ENCODE measurements around the gene ARHGAP9.

- TF ChIP-seq RFX5 (IDR thresholded peaks at IDR 0.05; ENCODE audit: low read length) = no peak
- TF ChIP-seq CTCF (IDR thresholded peaks at IDR 0.05) = no peak
- no peak for TF ChIP-seq EP300 (IDR thresholded peaks at IDR 0.05; ENCODE audit: borderline replicate concordance in 1 of 2, low read depth in 1 of 2, low read length in 1 of 2)
- no peak for TF ChIP-seq EZH2phosphoT487 (IDR thresholded peaks at IDR 0.05; ENCODE audit: borderline replicate concordance, low read depth)
- TF ChIP-seq POLR2AphosphoS5 (IDR thresholded peaks at IDR 0.05; ENCODE audit: low read depth, low read length) = no peak
- no peak for TF ChIP-seq ZBTB33 (IDR thresholded peaks at IDR 0.05; ENCODE audit: borderline replicate concordance, low read depth)
- no peak for TF ChIP-seq RAD21 (IDR thresholded peaks at IDR 0.05; ENCODE audit: low read length)
- TF ChIP-seq RCOR1 (IDR thresholded peaks at IDR 0.05; ENCODE audit: low read length) = no peak
- no peak for TF ChIP-seq USF1 (IDR thresholded peaks at IDR 0.05; ENCODE audit: borderline replicate concordance, low read depth)
- TF ChIP-seq SMC3 (IDR thresholded peaks at IDR 0.05; ENCODE audit: low read depth, low read length) = no peak
- no peak for TF ChIP-seq ELF1 (IDR thresholded peaks at IDR 0.05)
- no peak for TF ChIP-seq TAF1 (IDR thresholded peaks at IDR 0.05; ENCODE audit: borderline replicate concordance, low read depth, low read length)
These were observed 44.3 kb upstream of the ARHGAP9 start for GRCh38 chr12:57523706-57524614.

Data from SK-N-SH (cell line).